Mucosa of rectum (tissue), 2 donors: Measurements from ENCODE around the gene SLC11A1.

Experiments used
- H3K27ac ChIP-seq, 2 donors: one replicate each; pipeline ENCODE4 v1.7.0; 2013; ENCODE audit warnings: inconsistent platforms in 2 of 2, low read depth in 2 of 2, low read length in 2 of 2
- H3K27me3 ChIP-seq, 2 donors: one replicate each; pipeline ENCODE4 v1.7.0; 2013; ENCODE audit warnings: low read length in 2 of 2; ENCODE audit not compliant: control insufficient read depth in 2 of 2, insufficient read depth in 2 of 2
- H3K36me3 ChIP-seq, 2 donors: one replicate each; pipeline ENCODE4 v1.7.0; 2013; ENCODE audit warnings: low read length in 2 of 2; ENCODE audit not compliant: control insufficient read depth in 2 of 2, insufficient read depth in 2 of 2
- H3K4me1 ChIP-seq, 2 donors: one replicate each; pipeline ENCODE4 v1.7.0; 2013; ENCODE audit warnings: low read length in 2 of 2, mild to moderate bottlenecking in 1 of 2; ENCODE audit not compliant: control insufficient read depth in 2 of 2, insufficient read depth in 2 of 2
- H3K4me3 ChIP-seq, 2 donors: one replicate each; pipeline ENCODE4 v1.7.0; 2013; ENCODE audit warnings: low read length in 2 of 2
- H3K9ac ChIP-seq, 2 donors: one replicate each; pipeline ENCODE4 v1.7.0; 2013; ENCODE audit warnings: low read length in 2 of 2, low read depth in 1 of 2, mild to moderate bottlenecking in 1 of 2
- H3K9me3 ChIP-seq, 2 donors: one replicate each; pipeline ENCODE4 v1.7.0; 2013; ENCODE audit warnings: low read length in 2 of 2; ENCODE audit not compliant: control insufficient read depth in 2 of 2
- donor health status: healthy.
- donor health status: Normal muscosa, but diverticular disease.

SLC11A1 gene

DNA sequence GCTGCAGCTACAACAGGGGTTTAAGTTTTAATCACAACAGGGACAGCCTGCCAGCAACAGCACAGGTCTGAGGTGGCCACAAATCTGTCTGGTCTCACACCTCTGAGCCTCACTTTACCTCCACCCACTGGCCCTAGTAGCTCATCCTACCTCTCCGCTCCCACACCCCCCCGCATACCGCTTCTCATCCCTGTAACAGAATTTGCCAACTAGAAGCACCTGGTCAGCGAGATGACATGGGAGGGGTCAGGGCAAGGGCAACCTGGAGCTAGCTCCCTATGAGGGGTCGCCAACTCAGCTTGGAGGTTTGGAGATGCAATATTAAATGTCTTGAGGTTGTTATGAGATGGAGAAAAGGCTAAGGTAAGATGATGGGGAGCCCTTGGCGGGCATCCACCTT, 17.9 kb upstream of the SLC11A1 start:
- H3K9ac ChIP-seq, result no peak overlapping the region
- no peaks in the 10 kb centered on the region for H3K27me3 ChIP-seq
- peaks cover 0 to 2% of the 10 kb centered on the region in 2 donors for H3K9me3 ChIP-seq
- no peak overlapping the region for H3K27ac ChIP-seq
- H3K36me3 ChIP-seq, result no peaks in the 10 kb centered on the region
- no peak overlapping the region for H3K4me3 ChIP-seq
- H3K4me1 ChIP-seq, result peaks cover 9 to 13% of the 10 kb centered on the region in 2 donors

DNA sequence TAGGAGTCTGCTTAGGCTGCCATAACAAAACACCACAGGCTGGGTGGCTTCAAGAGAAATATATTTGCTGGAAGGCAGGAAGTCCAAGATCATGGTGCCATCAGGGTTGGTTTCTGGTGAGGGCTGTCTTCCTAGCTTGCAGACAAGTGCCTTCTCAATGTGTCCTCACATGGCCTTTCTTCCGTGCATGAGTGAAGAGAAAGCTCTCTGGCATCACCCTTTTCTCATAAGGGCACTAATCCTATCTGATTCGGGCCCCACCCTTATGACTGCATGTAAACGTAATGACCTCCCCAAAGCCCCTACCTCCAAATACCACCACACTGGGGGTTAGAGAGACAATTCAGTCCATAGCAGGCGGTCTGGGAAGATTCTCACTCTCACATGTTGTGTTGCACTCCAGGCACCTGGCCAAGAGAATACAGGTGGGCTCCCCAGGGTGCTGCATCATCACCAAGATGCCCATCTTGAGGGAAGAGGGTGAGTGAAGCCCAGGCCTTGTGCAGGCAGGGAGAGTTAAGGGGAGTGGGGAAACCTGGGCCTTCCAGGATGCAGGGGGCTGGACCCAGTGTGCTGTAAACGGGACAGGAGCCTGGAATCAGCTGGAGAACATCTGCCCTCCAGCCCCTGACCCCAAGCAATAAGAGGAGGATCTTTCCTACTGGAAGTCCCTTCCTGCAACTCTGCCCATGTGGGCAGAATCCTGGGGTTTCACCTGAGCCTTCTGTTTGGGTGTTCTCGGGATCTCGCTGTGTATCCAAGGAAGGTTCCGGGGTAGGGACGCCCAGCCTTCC, 15.3 kb upstream of the SLC11A1 start:
- Histone ChIP-seq H3K27ac (peak overlapping the region; percentile 88 to 89), H3K9ac (peak overlapping the region; percentile 84 to 87), H3K4me3 (peak overlapping the region; percentile 67 to 80), H3K27me3 (no peaks in the 10 kb centered on the region), H3K9me3 (peaks cover 0 to 2% of the 10 kb centered on the region in 2 donors), H3K36me3 (no peaks in the 10 kb centered on the region), H3K4me1 (peaks cover 9 to 13% of the 10 kb centered on the region in 2 donors)

DNA sequence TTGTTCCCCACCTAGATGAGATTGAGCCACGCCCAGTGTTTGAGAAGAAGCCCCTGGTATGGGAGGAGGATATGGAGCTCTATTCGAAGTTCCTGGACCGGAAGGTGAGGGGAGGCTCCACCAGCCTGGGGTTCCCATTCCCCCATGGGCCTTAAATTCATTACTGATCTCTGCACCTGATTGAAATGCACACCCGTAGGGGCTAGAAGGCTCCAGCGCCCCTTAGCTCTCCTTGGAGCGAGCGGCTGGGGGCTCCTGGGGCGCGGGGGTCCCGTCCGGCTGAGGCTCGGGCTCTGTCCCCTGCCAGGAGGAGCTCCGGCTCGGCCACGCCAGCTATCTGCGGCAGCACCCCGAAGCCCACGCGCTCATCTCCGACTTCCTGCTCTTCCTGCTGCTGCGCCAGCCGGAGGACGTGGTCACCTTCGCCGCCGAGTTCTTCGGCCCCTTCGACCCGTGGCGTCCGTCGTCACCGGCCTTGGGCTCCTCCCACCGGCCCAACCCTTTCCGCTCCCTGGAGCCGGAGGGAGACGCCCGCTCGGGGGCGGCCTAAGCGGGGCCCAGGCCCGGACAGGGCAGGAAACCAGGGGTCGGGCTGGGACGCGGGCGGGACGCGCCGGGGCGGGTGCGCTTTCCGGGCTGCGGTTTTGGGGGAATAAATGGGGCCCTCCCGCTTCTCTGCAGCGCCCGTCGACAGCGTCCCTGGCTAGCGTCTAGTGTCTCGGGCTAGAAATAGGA, 14.5 kb upstream of the SLC11A1 start:
- peak overlapping the region; percentile 84 to 87 for H3K9ac ChIP-seq
- peaks cover 0 to 2% of the 10 kb centered on the region in 2 donors for H3K9me3 ChIP-seq
- peak overlapping the region; percentile 88 to 89 for H3K27ac ChIP-seq
- H3K4me1 ChIP-seq, result peaks cover 9 to 13% of the 10 kb centered on the region in 2 donors
- H3K36me3 ChIP-seq, result no peaks in the 10 kb centered on the region
- H3K27me3 ChIP-seq, result no peaks in the 10 kb centered on the region
- peak overlapping the region; percentile 67 to 80 for H3K4me3 ChIP-seq

DNA sequence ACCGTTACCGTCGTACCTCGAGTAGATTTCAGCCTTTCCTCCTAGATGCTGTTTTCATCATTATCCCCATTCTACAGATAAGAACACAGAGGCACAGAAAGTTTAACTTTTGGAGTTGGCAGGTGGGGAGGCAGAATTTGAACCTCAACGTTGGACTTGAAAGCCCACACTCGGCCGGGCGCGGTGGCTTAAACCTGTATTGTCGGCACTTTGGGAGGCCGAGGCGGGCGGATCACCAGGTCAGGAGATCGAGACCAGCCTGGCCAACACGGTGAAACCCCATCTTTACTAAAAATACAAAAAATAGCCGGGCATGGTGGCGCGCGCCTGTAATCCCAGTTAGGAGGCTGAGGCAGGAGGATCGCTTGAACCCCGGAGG, 13.9 kb upstream of the SLC11A1 start:
- Histone ChIP-seq H3K9ac (peak overlapping the region; percentile 84 to 87), H3K27me3 (no peaks in the 10 kb centered on the region), H3K36me3 (no peaks in the 10 kb centered on the region), H3K27ac (peak overlapping the region; percentile 88 to 89), H3K9me3 (peaks cover 0 to 2% of the 10 kb centered on the region in 2 donors), H3K4me1 (peaks cover 9 to 13% of the 10 kb centered on the region in 2 donors), H3K4me3 (peak overlapping the region; percentile 67 to 80)

DNA sequence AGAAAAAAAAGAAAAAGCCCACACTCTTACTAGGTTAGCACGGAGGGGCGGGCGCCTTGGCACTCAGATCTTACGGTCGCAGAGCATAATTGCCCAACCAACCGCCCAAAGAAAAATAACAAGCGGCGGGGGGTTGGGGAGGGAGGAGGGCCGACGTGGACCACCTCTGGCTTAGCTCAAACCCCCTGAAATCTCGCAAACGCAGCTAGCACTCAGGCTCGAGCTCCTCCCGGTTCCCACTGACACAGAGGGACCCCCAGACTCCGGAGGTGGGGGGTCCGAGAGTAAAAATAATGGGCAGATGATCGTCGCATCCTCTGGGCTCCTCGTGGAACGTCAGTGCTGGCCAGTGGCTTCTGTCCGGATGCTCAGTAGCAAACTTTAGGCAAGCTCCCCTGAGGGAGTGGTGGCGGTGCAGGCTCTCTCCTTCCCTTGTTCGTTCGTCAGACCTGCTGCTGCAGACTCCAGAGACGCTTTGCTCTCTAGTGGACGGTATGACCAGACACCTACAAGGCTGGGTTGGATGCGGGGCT, 13.4 kb upstream of the SLC11A1 start:
- peak overlapping the region; percentile 17 to 28 for H3K9ac ChIP-seq
- peaks cover 0 to 2% of the 10 kb centered on the region in 2 donors for H3K9me3 ChIP-seq
- peaks cover 9 to 13% of the 10 kb centered on the region in 2 donors for H3K4me1 ChIP-seq
- H3K4me3 ChIP-seq, result no peak overlapping the region
- no peaks in the 10 kb centered on the region for H3K36me3 ChIP-seq
- no peaks in the 10 kb centered on the region for H3K27me3 ChIP-seq
- H3K27ac ChIP-seq, result peak overlapping the region; percentile 55 to 56

DNA sequence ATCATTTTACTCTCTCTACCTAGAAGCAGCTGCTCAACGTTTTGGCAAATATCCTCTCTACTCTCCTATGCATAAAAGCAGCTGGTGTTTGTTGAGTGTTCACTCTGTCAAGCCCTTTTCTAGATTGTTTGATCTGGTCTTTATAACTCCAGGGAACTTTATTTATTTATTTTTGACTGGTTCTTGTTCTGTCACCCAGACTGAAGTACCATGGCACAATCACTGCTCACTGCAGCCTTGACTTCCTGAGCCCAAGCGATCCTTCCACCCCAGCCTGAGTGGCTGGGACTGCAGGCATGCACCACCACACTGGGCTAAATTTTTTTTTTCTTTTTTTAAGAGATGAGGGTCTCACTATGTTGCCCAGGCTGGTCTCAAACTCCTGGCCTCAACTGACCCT, 12.7 kb upstream of the SLC11A1 start:
- H3K27ac ChIP-seq, result peak overlapping the region; percentile 55 to 56

DNA sequence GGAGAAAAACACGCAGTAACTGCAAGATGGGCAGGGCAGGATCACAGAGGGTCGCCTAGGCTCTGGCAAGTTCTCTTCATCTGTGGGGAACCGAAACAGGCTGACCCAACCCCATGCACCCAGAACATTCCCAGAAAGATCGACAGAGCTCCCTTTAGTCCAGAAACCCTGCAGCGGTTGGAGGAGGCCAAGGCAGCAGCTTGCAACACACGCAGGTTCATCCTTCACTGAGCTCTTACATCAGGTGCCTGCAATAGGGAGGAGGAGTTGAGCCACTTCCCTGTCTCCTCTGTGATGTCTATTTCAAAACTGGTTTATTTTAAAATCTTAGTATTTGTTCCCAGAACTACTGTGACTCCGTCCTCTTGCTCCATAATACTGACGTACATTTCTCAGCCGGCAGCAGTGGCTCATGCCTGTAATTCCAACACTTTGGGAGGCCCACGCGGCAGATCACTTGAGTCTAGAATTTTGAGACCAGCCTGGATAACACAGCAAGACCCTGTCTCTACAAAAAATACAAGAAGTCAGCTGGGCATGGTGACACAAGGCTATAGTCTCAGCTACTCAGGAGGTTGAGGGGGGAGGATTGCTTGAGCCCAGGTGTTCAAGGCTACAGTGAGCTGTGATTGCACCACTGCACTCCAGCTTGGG, 11.5 kb upstream of the SLC11A1 start:
- Histone ChIP-seq H3K27me3 (no peaks in the 10 kb centered on the region), H3K36me3 (no peaks in the 10 kb centered on the region), H3K4me3 (no peak overlapping the region), H3K27ac (peak overlapping the region in 1 of 2 donors; percentile 58), H3K9me3 (peaks cover 0 to 2% of the 10 kb centered on the region in 2 donors), H3K9ac (no peak overlapping the region), H3K4me1 (peaks cover 9 to 13% of the 10 kb centered on the region in 2 donors)

More for the DNA sequence above, 12.7 kb upstream of the SLC11A1 start:
- Histone ChIP-seq H3K36me3 (no peaks in the 10 kb centered on the region), H3K9ac (no peak overlapping the region), H3K4me1 (peaks cover 9 to 13% of the 10 kb centered on the region in 2 donors), H3K4me3 (no peak overlapping the region), H3K27me3 (no peaks in the 10 kb centered on the region), H3K9me3 (peaks cover 0 to 2% of the 10 kb centered on the region in 2 donors)

DNA sequence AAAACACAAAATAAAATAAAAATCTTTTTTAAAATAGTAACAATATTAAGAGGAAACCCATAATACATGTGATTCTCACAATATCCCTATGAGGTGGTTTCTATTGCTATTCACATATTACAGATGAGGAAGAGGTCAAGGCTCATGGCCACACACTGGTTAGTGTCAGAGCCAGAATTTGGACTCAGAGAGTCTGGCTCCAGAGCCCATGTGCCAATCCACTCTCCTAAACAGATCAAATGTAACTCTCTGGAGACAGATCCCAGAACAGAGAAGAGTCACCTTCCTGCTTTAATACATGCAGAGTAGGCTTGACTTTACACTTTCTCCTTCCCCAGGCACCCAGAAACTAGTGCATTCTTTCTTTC, 10.1 kb upstream of the SLC11A1 start:
- Histone ChIP-seq H3K27ac (no peak overlapping the region), H3K4me3 (no peak overlapping the region), H3K9ac (no peak overlapping the region), H3K9me3 (no peaks in the 10 kb centered on the region), H3K36me3 (no peaks in the 10 kb centered on the region), H3K4me1 (peaks cover 9 to 12% of the 10 kb centered on the region in 2 donors), H3K27me3 (no peaks in the 10 kb centered on the region)

DNA sequence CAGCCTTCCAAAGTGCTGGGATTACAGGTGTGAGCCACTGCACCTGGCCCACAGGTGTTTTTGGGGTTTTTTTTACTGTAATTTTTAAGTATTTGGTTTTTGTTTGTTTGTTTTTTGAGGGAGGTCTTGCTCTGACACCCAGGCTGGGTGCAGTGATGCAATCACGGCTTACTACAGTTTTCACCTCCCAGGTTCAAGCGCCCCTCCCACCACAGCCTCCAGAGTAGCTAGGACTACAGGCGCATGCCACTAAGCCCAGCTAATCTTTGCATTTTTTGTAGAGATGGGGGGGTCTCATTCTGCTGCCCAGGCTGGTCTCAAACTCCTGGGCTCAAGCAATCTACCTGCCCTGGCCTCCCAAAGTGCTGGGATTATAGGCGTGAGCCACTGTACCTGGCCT, 7.3 kb upstream of the SLC11A1 start:
- Histone ChIP-seq H3K4me3 (no peak overlapping the region), H3K4me1 (no peaks in the 10 kb centered on the region), H3K36me3 (no peaks in the 10 kb centered on the region), H3K27ac (no peak overlapping the region), H3K9me3 (no peaks in the 10 kb centered on the region), H3K9ac (no peak overlapping the region), H3K27me3 (no peaks in the 10 kb centered on the region)
